Measurements from ENCODE around the gene LAMTOR3. TPM values are rescaled to one million over a fixed set of nuclear protein-coding genes. Genes with fewer than 3 reads are reported as not detected.

LAMTOR3 gene
- total RNA-seq, 1 experiment from 2014 or later: 30.6 TPM

DNA sequence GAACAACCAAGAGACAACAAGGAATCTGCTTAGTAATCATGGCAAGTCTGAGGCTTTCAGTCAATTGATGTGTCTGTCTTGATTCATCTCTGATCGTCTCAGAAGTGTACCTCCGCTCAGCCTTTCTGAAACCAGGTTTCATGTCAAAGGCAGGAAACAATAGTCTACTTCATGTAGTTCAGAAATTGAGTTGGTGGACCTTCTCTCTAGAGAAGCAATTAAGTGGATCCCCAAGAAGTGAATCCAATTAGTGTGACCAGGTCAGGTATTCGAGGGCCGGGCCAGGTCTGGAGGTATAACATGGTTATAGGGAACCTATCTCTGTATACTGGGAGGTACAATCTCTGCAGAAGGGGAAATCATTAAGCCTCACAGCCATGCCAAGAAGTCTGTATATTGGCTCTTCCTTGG, 45.6 kb downstream of the LAMTOR3 start:
- no peak overlapping the region for H3K4ac ChIP-seq (ENCODE audit: low read depth, low read length)
- H3K4me2 ChIP-seq (ENCODE audit: insufficient read depth, insufficient read length, low read length): no peak overlapping the region
- H3K36me3 Mint-ChIP-seq (ENCODE audit: insufficient read depth in 1 of 3, low read depth in 3 of 3): no peaks in the 10 kb centered on the region
- DNase-seq: no peak
- no peaks in the 10 kb centered on the region for H3K27me3 ChIP-seq (ENCODE audit: insufficient read depth, low read length)
- TF ChIP-seq, protein P1, sequence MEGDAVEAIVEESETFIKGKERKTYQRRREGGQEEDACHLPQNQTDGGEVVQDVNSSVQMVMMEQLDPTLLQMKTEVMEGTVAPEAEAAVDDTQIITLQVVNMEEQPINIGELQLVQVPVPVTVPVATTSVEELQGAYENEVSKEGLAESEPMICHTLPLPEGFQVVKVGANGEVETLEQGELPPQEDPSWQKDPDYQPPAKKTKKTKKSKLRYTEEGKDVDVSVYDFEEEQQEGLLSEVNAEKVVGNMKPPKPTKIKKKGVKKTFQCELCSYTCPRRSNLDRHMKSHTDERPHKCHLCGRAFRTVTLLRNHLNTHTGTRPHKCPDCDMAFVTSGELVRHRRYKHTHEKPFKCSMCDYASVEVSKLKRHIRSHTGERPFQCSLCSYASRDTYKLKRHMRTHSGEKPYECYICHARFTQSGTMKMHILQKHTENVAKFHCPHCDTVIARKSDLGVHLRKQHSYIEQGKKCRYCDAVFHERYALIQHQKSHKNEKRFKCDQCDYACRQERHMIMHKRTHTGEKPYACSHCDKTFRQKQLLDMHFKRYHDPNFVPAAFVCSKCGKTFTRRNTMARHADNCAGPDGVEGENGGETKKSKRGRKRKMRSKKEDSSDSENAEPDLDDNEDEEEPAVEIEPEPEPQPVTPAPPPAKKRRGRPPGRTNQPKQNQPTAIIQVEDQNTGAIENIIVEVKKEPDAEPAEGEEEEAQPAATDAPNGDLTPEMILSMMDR (conservative IDR thresholded peaks at IDR 0.05): no peak
- H2BK120ac ChIP-seq (ENCODE audit: low read depth, low read length, poor library complexity, severe bottlenecking): no peak overlapping the region
- no peak overlapping the region for H4K91ac ChIP-seq (ENCODE audit: insufficient read length, low read depth, low read length)
- no peaks in the 10 kb centered on the region for H3K9me3 ChIP-seq (ENCODE audit: control insufficient read depth, low read depth, low read length)
- no peak overlapping the region for H3K56ac ChIP-seq (ENCODE audit: insufficient read length, low read depth, low read length)
- no peaks in the 10 kb centered on the region for H3K4me1 ChIP-seq (ENCODE audit: insufficient read depth, low read length)
- no peak overlapping the region for H4K8ac ChIP-seq (replicated peaks; ENCODE audit: insufficient read length, low read depth, low read length)
- no peak overlapping the region for H3K27ac ChIP-seq (ENCODE audit: insufficient read length, low read depth, low read length)
- H4K5ac ChIP-seq (ENCODE audit: insufficient read length, low read depth, low read length): no peak overlapping the region
- H4K20me1 ChIP-seq (ENCODE audit: control insufficient read depth, insufficient read depth, insufficient read length): no peaks in the 10 kb centered on the region
- H3K23me2 ChIP-seq (ENCODE audit: insufficient read length, low read depth, low read length, poor library complexity, severe bottlenecking): no peaks in the 10 kb centered on the region
- no peak overlapping the region for H2BK5ac ChIP-seq (ENCODE audit: insufficient read length, low read length)
- H3K4me1 Mint-ChIP-seq: no peaks in the 10 kb centered on the region
- no peaks in the 10 kb centered on the region for H3K79me2 ChIP-seq (ENCODE audit: insufficient read depth, low read length)
- H3T11ph ChIP-seq (ENCODE audit: low read length): no peak overlapping the region
- no peaks in the 10 kb centered on the region for H3K79me1 ChIP-seq (ENCODE audit: insufficient read depth, low read depth, low read length, poor library complexity, severe bottlenecking)
- no peak overlapping the region for H3K9ac ChIP-seq (ENCODE audit: extremely low read depth, insufficient read length, low read length)
- H3K18ac ChIP-seq (ENCODE audit: insufficient read length, low read depth, low read length): no peak overlapping the region
- WGBS (ENCODE audit: extremely low coverage, insufficient read length, low lambda C conversion rate): no CpG with 5 or more reads among the region's 4 CpGs
- H2BK20ac ChIP-seq (ENCODE audit: low read depth, low read length, poor library complexity, severe bottlenecking): no peak overlapping the region
- no peaks in the 10 kb centered on the region for H3K27me3 Mint-ChIP-seq (ENCODE audit: low read depth)
- H3K4me3 Mint-ChIP-seq: no peak overlapping the region
- H3K9me3 Mint-ChIP-seq: no peaks in the 10 kb centered on the region; a peak in 1 of 5 replicates
- H3K23ac ChIP-seq (ENCODE audit: insufficient read length, low read depth, low read length): no peak overlapping the region
- H2AK5ac ChIP-seq (ENCODE audit: insufficient read length, low read length): no peak overlapping the region
- no peak overlapping the region for H3K14ac ChIP-seq (ENCODE audit: insufficient read depth, low read length)
- no peak overlapping the region for H2BK12ac ChIP-seq (ENCODE audit: insufficient read length, low read depth, low read length)
- H2AFZ ChIP-seq (ENCODE audit: low read length): no peak overlapping the region
- no peak overlapping the region for H2BK15ac ChIP-seq (ENCODE audit: low read depth, low read length)
- no peak overlapping the region for H3K27ac Mint-ChIP-seq

Data from H9 (cell line).